ENCODE measurements around the gene L3MBTL2. TPM values are rescaled to one million over a fixed set of nuclear protein-coding genes. Genes with fewer than 3 reads are reported as not detected.
A peak's percentile ranks its signal among the peaks of the same experiment; 100 is the strongest.

Gene L3MBTL2
- total RNA-seq: 10 to 100 TPM; 31.5 to 46.1 (median 42.1) TPM
- 35.0 TPM for total RNA-seq (2013)
- total RNA-seq: 46.2 to 115 (median 79.8) reads per million in 29 experiments

DNA sequence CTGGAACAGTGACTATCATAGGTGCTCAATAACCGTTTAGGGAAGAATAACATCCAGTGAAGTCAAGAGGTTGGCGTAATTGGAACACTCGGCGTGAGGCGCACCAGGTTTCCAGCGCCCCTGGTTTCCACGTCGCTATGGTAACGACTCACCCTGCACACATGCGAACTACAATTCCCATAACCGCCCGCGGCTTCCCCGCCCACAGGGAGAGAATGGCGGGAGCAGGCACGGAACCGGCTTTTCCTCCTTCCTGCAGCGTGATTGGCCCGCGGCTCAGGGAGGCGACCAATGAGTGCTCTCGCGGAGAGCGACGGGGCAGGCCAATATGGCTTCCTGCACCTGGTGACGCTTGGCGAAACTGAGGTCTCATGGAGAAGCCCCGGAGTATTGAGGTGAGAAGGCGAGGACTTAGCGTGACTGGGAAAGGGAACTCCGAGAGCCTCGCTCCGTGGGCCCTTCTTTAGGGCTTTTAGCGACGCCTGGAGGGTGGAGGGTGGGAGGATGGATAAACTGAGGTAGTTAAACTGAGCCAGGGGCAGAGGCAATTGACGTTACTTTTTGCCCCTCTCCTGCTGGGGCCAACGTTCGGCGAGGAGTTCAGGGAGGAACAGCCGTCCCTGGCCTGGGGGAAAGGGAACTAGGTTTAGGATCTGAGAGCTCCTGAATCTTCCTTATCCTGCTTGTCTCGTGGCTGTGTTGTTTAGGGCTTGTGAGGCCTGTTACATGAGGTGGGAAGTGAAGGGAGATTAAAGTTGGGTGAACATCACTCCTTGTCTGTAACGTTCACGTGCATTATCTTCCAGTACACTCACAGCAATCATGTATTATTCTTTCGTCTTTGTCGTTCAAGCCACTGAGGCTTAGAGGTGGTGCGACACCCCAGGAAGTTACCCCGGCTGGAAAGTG is at the start of gene L3MBTL2:
Gene L3MBTL2 (plus strand): TSS at position 321 of the 909 bp plus-strand sequence. CDS start 51 bp downstream, at position 372.
- Mint-ChIP-seq H3K9me3 (no peaks in the 10 kb centered on the region), H3K4me1 (peaks cover 40 to 47% (median 42%) of the 10 kb centered on the region in 3 donors), H3K4me3 (peak within 1 kb of the TSS; percentile 89 to 96 (median 90)), H3K27ac (peak within 1 kb of the TSS; percentile 83 to 93), H3K36me3 (peaks cover 12% of the 10 kb centered on the region), H3K27me3 (peaks cover 0 to 3% of the 10 kb centered on the region in 2 donors)
- WGBS (ENCODE audit: insufficient coverage): 1% methylated on average over 25 of the region's 47 CpGs
- ChIA-PET POLR2A (no interaction called here), CTCF (no interaction called here)
- H3K27ac ChIP-seq (ENCODE audit: low read length): peak within 1 kb of the TSS; percentile 32
- peaks cover 0 to 4% of the 10 kb centered on the region in 2 experiments for H3K27me3 ChIP-seq (replicated peaks in 1 of 2; ENCODE audit: control insufficient read depth in 2 of 2, extremely low read depth in 1 of 2, insufficient read depth in 2 of 2, low read length in 1 of 2)
- H3K36me3 ChIP-seq (ENCODE audit: control insufficient read depth in 2 of 2, extremely low read depth in 1 of 2, insufficient read depth in 1 of 2, low read length in 1 of 2): peaks cover 0 to 12% of the 10 kb centered on the region in 2 donors
- H3K9me3 ChIP-seq: no peaks in the 10 kb centered on the region
- peak within 1 kb of the TSS; percentile 71 to 93 for H3K4me3 ChIP-seq (ENCODE audit: control insufficient read depth in 1 of 2, extremely low read depth in 1 of 2, low read length in 1 of 2)
- H3K4me1 ChIP-seq (ENCODE audit: control insufficient read depth in 1 of 2, extremely low read depth in 1 of 2, insufficient read depth in 2 of 2, low read length in 2 of 2): peaks cover 0 to 15% of the 10 kb centered on the region in 2 experiments
- peak; percentile 100 for ATAC-seq (replicated peaks in 1 of 4)
- DNase-seq: peak; percentile 94 to 100 (median 98)

DNA sequence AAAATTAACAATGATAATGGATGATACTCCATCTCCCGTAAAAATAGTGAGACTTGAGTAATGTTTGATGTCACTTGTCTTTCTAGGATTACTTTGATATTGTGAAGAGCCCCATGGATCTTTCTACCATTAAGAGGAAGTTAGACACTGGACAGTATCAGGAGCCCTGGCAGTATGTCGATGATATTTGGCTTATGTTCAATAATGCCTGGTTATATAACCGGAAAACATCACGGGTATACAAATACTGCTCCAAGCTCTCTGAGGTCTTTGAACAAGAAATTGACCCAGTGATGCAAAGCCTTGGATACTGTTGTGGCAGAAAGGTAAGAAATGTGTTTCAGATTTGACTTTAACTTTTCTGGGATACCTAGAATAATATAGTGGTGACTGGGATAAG is 48.0 kb upstream of the L3MBTL2 start:
- Histone ChIP-seq H3K4me1 (ENCODE audit: control insufficient read depth in 1 of 2, extremely low read depth in 1 of 2, insufficient read depth in 2 of 2, low read length in 2 of 2) (no peaks in the 10 kb centered on the region), H3K9me3 (no peaks in the 10 kb centered on the region), H3K36me3 (ENCODE audit: control insufficient read depth in 2 of 2, extremely low read depth in 1 of 2, insufficient read depth in 1 of 2, low read length in 1 of 2) (peaks cover 15 to 100% of the 10 kb centered on the region in 2 donors), H3K27ac (ENCODE audit: low read length) (no peak overlapping the region), H3K4me3 (ENCODE audit: control insufficient read depth in 1 of 2, extremely low read depth in 1 of 2, low read length in 1 of 2) (no peak overlapping the region), H3K27me3 (replicated peaks in 1 of 2; ENCODE audit: control insufficient read depth in 2 of 2, extremely low read depth in 1 of 2, insufficient read depth in 2 of 2, low read length in 1 of 2) (no peaks in the 10 kb centered on the region)
- Mint-ChIP-seq H3K36me3 (peaks cover 62% of the 10 kb centered on the region), H3K27ac (no peak overlapping the region), H3K4me3 (no peak overlapping the region), H3K4me1 (peaks cover 0 to 6% (median 0%) of the 10 kb centered on the region in 3 donors), H3K9me3 (no peaks in the 10 kb centered on the region), H3K27me3 (no peaks in the 10 kb centered on the region)
- ChIA-PET POLR2A (interaction anchor here in 1 of 2 donors (0.6 kb wide), 1 partner anchor 9 kb away, joined by 11 read pairs; no protein-coding TSS in a partner anchor), CTCF (no interaction called here)
- ATAC-seq (replicated peaks in 1 of 4) (no peak), DNase-seq (no peak)
- WGBS (ENCODE audit: insufficient coverage): 100% methylated on average over 4 of the region's 4 CpGs

DNA sequence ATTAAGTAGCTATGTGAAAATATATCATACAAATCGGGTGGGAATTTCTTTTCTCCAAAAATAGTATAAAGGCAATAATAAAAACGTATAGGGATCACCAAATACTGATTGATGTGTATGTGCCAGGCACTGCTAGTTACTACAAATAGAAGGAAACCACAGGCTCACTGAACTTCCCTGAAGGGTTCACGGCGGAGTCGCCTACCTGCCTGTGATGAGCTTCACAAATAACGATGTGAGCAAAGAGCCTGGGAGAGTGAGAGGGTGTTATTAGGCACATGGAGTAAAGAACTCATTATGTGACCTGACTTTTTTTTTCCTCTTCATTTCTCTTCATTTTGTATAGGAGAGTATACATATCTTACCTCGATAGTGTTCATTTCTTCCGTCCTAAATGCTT is 36.0 kb upstream of the L3MBTL2 start:
- no peak overlapping the region for H3K27ac Mint-ChIP-seq
- no peaks in the 10 kb centered on the region for H3K9me3 ChIP-seq
- ATAC-seq (replicated peaks in 1 of 4): no peak
- H3K27me3 ChIP-seq (replicated peaks in 1 of 2; ENCODE audit: control insufficient read depth in 2 of 2, extremely low read depth in 1 of 2, insufficient read depth in 2 of 2, low read length in 1 of 2): no peaks in the 10 kb centered on the region
- H3K4me3 ChIP-seq (ENCODE audit: control insufficient read depth in 1 of 2, extremely low read depth in 1 of 2, low read length in 1 of 2): no peak overlapping the region
- peaks cover 0 to 5% (median 4%) of the 10 kb centered on the region in 3 donors for H3K4me1 Mint-ChIP-seq
- no peaks in the 10 kb centered on the region for H3K9me3 Mint-ChIP-seq
- H3K4me3 Mint-ChIP-seq: no peak overlapping the region
- peaks cover 51% of the 10 kb centered on the region for H3K36me3 Mint-ChIP-seq
- H3K36me3 ChIP-seq (ENCODE audit: control insufficient read depth in 2 of 2, extremely low read depth in 1 of 2, insufficient read depth in 1 of 2, low read length in 1 of 2): peaks cover 18 to 88% of the 10 kb centered on the region in 2 donors
- H3K27ac ChIP-seq (ENCODE audit: low read length): no peak overlapping the region
- no peaks in the 10 kb centered on the region for H3K4me1 ChIP-seq (ENCODE audit: control insufficient read depth in 1 of 2, extremely low read depth in 1 of 2, insufficient read depth in 2 of 2, low read length in 2 of 2)
- no peaks in the 10 kb centered on the region for H3K27me3 Mint-ChIP-seq
- WGBS (ENCODE audit: insufficient coverage): no CpG with 5 or more reads among the region's 8 CpGs
- no peak for DNase-seq
- ChIA-PET POLR2A (no interaction called here), CTCF (interaction anchor here in 1 of 2 donors (0.6 to 1.5 kb wide), 2 partner anchors 246 to 570 kb away, joined by 5 read pairs; no protein-coding TSS in a partner anchor)

DNA sequence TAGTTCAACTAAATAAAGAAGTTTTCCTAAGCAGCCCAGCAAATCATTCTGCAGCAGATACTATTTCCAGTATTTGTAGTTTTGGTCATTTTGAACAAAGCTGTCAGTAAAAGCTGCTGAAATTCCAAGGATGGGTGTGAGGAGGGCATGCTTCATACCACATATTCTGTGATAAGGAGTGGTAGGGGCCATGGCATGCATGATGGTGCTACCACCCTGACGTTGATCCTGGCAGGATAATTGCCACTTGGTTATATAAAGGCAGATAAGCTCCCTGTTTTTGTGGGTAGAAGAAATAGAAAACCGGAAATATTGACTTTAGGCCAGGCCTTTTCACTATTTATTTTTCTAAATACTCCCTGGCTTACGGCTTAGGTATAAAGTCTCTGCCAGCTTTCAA is 33.1 kb upstream of the L3MBTL2 start:
- Mint-ChIP-seq H3K27ac (no peak overlapping the region), H3K27me3 (no peaks in the 10 kb centered on the region), H3K4me3 (no peak overlapping the region), H3K36me3 (peaks cover 51% of the 10 kb centered on the region), H3K4me1 (peaks cover 11 to 16% (median 11%) of the 10 kb centered on the region in 3 donors), H3K9me3 (no peaks in the 10 kb centered on the region)
- no peak for ATAC-seq (replicated peaks in 1 of 4)
- ChIA-PET POLR2A (no interaction called here), CTCF (no interaction called here)
- no peaks in the 10 kb centered on the region for H3K27me3 ChIP-seq (replicated peaks in 1 of 2; ENCODE audit: control insufficient read depth in 2 of 2, extremely low read depth in 1 of 2, insufficient read depth in 2 of 2, low read length in 1 of 2)
- peaks cover 22 to 91% of the 10 kb centered on the region in 2 donors for H3K36me3 ChIP-seq (ENCODE audit: control insufficient read depth in 2 of 2, extremely low read depth in 1 of 2, insufficient read depth in 1 of 2, low read length in 1 of 2)
- no peak for DNase-seq
- no peak overlapping the region for H3K4me3 ChIP-seq (ENCODE audit: control insufficient read depth in 1 of 2, extremely low read depth in 1 of 2, low read length in 1 of 2)
- H3K9me3 ChIP-seq: no peaks in the 10 kb centered on the region
- no CpG with 5 or more reads among the region's 3 CpGs for WGBS (ENCODE audit: insufficient coverage)
- H3K27ac ChIP-seq (ENCODE audit: low read length): no peak overlapping the region
- peaks cover 6 to 8% of the 10 kb centered on the region in 2 experiments for H3K4me1 ChIP-seq (ENCODE audit: control insufficient read depth in 1 of 2, extremely low read depth in 1 of 2, insufficient read depth in 2 of 2, low read length in 2 of 2)

DNA sequence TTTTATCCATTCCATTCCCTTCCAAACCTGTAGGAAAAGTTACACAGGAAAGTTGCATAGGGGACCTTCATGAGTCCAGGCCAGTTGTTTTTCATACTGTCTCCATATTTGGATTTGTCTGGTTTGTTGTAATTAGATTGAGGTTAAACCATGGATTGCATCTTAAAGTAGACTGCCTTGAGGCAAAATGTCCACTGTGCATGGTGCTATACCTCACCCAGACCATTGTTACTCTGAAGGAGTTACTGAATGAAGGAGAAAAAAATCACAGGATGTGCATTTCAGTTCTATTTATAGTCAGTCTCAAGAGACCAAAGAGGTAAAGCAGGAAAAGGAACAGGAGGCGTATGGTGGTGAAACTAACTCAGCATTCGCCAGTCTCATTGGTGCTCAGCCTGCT is 29.6 kb upstream of the L3MBTL2 start:
- CTCF ChIA-PET: interaction anchor here in 1 of 2 donors (0.7 kb wide), 1 partner anchor 386 kb away, joined by 3 read pairs; no protein-coding TSS in a partner anchor
- H3K4me3 ChIP-seq (ENCODE audit: control insufficient read depth in 1 of 2, extremely low read depth in 1 of 2, low read length in 1 of 2): no peak overlapping the region
- 28% methylated on average over 2 of the region's 2 CpGs for WGBS (ENCODE audit: insufficient coverage)
- no peak overlapping the region for H3K27ac ChIP-seq (ENCODE audit: low read length)
- H3K27ac Mint-ChIP-seq: peak overlapping the region; percentile 23 to 55
- H3K9me3 ChIP-seq: no peaks in the 10 kb centered on the region
- H3K9me3 Mint-ChIP-seq: no peaks in the 10 kb centered on the region
- peaks cover 18 to 86% of the 10 kb centered on the region in 2 donors for H3K36me3 ChIP-seq (ENCODE audit: control insufficient read depth in 2 of 2, extremely low read depth in 1 of 2, insufficient read depth in 1 of 2, low read length in 1 of 2)
- H3K4me3 Mint-ChIP-seq: no peak overlapping the region
- ATAC-seq (replicated peaks in 1 of 4) (peak in 1 of 4 experiments; percentile 38), DNase-seq (no peak)
- H3K4me1 ChIP-seq (ENCODE audit: control insufficient read depth in 1 of 2, extremely low read depth in 1 of 2, insufficient read depth in 2 of 2, low read length in 2 of 2): peaks cover 6 to 8% of the 10 kb centered on the region in 2 experiments
- H3K27me3 ChIP-seq (replicated peaks in 1 of 2; ENCODE audit: control insufficient read depth in 2 of 2, extremely low read depth in 1 of 2, insufficient read depth in 2 of 2, low read length in 1 of 2): no peaks in the 10 kb centered on the region
- H3K36me3 Mint-ChIP-seq: peaks cover 43% of the 10 kb centered on the region
- no peaks in the 10 kb centered on the region for H3K27me3 Mint-ChIP-seq
- POLR2A ChIA-PET: no interaction called here
- peaks cover 12 to 16% (median 16%) of the 10 kb centered on the region in 3 donors for H3K4me1 Mint-ChIP-seq

DNA sequence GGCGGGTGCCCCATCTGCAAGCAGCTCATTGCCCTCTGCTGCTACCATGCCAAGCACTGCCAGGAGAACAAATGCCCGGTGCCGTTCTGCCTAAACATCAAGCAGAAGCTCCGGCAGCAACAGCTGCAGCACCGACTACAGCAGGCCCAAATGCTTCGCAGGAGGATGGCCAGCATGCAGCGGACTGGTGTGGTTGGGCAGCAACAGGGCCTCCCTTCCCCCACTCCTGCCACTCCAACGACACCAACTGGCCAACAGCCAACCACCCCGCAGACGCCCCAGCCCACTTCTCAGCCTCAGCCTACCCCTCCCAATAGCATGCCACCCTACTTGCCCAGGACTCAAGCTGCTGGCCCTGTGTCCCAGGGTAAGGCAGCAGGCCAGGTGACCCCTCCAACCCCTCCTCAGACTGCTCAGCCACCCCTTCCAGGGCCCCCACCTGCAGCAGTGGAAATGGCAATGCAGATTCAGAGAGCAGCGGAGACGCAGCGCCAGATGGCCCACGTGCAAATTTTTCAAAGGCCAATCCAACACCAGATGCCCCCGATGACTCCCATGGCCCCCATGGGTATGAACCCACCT is 28.0 kb upstream of the L3MBTL2 start:
- H3K27ac ChIP-seq (ENCODE audit: low read length): no peak overlapping the region
- ATAC-seq (replicated peaks in 1 of 4) (no peak), DNase-seq (no peak)
- Mint-ChIP-seq H3K9me3 (no peaks in the 10 kb centered on the region), H3K4me1 (peaks cover 13 to 19% (median 16%) of the 10 kb centered on the region in 3 donors), H3K4me3 (no peak overlapping the region), H3K27me3 (no peaks in the 10 kb centered on the region), H3K36me3 (peaks cover 43% of the 10 kb centered on the region), H3K27ac (no peak overlapping the region)
- H3K27me3 ChIP-seq (replicated peaks in 1 of 2; ENCODE audit: control insufficient read depth in 2 of 2, extremely low read depth in 1 of 2, insufficient read depth in 2 of 2, low read length in 1 of 2): no peaks in the 10 kb centered on the region
- no peaks in the 10 kb centered on the region for H3K9me3 ChIP-seq
- peaks cover 10 to 74% of the 10 kb centered on the region in 2 donors for H3K36me3 ChIP-seq (ENCODE audit: control insufficient read depth in 2 of 2, extremely low read depth in 1 of 2, insufficient read depth in 1 of 2, low read length in 1 of 2)
- ChIA-PET POLR2A (no interaction called here), CTCF (no interaction called here)
- H3K4me1 ChIP-seq (ENCODE audit: control insufficient read depth in 1 of 2, extremely low read depth in 1 of 2, insufficient read depth in 2 of 2, low read length in 2 of 2): peaks cover 6 to 8% of the 10 kb centered on the region in 2 experiments
- no peak overlapping the region for H3K4me3 ChIP-seq (ENCODE audit: control insufficient read depth in 1 of 2, extremely low read depth in 1 of 2, low read length in 1 of 2)
- WGBS (ENCODE audit: insufficient coverage): 96% methylated on average over 14 of the region's 15 CpGs

Measured in T-cell (primary cell).